ENCODE data around the gene FAM204A.

GRCh38 chr10:118332948-118333710, 9.0 kb downstream of the FAM204A start:
- no peak for TF ChIP-seq SIN3A (IDR thresholded peaks at IDR 0.05; ENCODE audit: borderline replicate concordance, insufficient read depth, low read length)
- TF ChIP-seq REST (IDR thresholded peaks at IDR 0.05; ENCODE audit: insufficient read depth in 1 of 2, low read depth in 2 of 2, low read length in 2 of 2): no peak

Data from PFSK-1 (cell line).